BJ (cell line): ENCODE results near the gene FAM200B. TPM values are rescaled to one million over a fixed set of nuclear protein-coding genes. Genes with fewer than 3 reads are reported as not detected.

Experiments used
- CTCF ChIA-PET: fragments of 350-600 bp; formaldehyde crosslinking; extraction: SDS; loops from one replicate; lab custom pipeline; 2021; ENCODE audit warnings: antibody characterized with exemption, inconsistent platforms; lab: Yijun Ruan, JAX
- POLR2A ChIA-PET: fragments of 300-600 bp; sonication (Branson Sonifier 250); formaldehyde crosslinking; extraction: SDS; loops from one replicate; lab custom pipeline; 2021; ENCODE audit warnings: antibody characterized with exemption; lab: Charles Lee
- DNase-seq: peaks from one replicate; pipeline ENCODE4 v3.0.0-alpha.2; 2011; ENCODE audit warnings: low read depth
- H3K27me3 ChIP-seq: 2 replicates; pipeline ENCODE4 v1.6.0; 2011; ENCODE audit warnings: low read length; ENCODE audit not compliant: control insufficient read depth, insufficient read depth
- H3K36me3 ChIP-seq: 2 replicates; pipeline ENCODE4 v1.5.1; 2011; ENCODE audit warnings: low read length; ENCODE audit not compliant: control insufficient read depth, insufficient read depth
- H3K4me3 ChIP-seq: 2 replicates; pipeline ENCODE4 v1.5.1; 2011; ENCODE audit warnings: low read depth, mild to moderate bottlenecking, control low read depth, low read length
- polyA plus RNA-seq: library from polyadenylated mRNA; depleted of rRNA; stranded (reverse); fragments of >200 nt; gene quantifications from 2 replicates; pipeline ENCODE4 v1.2.3, GENCODE V29; 2011
- TF ChIP-seq, protein P1 (sequence below): IDR thresholded peaks from 2 replicates; pipeline ENCODE4 v1.5.1; 2011; ENCODE audit warnings: low read depth, mild to moderate bottlenecking, control low read depth, inconsistent platforms, low read length, moderate library complexity; ENCODE audit not compliant: insufficient read depth

The FAM200B gene
- polyA plus RNA-seq, 1 experiment = 19.5 TPM

DNA sequence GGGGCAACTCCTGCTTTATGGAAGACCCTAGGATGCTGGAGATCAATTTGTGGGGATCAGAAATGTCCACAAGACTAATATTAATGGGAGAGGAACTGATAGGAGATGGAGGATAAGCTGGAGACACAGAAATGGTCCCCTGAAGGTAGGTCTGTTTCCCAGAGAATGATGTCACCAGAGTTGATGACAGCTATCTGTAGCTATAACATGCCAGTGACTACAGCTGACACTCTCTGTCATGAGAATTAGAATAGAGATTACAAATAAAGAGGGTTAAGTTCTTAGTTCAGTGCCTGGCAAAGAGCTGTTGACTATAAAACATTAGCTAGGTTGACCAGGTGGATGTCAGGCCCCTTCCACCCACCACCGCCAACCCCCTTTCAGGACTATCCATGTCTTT, 30.6 kb downstream of the FAM200B start:
- TF ChIP-seq, protein P1, sequence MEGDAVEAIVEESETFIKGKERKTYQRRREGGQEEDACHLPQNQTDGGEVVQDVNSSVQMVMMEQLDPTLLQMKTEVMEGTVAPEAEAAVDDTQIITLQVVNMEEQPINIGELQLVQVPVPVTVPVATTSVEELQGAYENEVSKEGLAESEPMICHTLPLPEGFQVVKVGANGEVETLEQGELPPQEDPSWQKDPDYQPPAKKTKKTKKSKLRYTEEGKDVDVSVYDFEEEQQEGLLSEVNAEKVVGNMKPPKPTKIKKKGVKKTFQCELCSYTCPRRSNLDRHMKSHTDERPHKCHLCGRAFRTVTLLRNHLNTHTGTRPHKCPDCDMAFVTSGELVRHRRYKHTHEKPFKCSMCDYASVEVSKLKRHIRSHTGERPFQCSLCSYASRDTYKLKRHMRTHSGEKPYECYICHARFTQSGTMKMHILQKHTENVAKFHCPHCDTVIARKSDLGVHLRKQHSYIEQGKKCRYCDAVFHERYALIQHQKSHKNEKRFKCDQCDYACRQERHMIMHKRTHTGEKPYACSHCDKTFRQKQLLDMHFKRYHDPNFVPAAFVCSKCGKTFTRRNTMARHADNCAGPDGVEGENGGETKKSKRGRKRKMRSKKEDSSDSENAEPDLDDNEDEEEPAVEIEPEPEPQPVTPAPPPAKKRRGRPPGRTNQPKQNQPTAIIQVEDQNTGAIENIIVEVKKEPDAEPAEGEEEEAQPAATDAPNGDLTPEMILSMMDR = no peak
- POLR2A ChIA-PET = no interaction called here
- DNase-seq = no peak
- H3K36me3 ChIP-seq = no peaks in the 10 kb centered on the region
- CTCF ChIA-PET = no interaction called here
- H3K4me3 ChIP-seq = no peak overlapping the region
- H3K27me3 ChIP-seq = no peaks in the 10 kb centered on the region

DNA sequence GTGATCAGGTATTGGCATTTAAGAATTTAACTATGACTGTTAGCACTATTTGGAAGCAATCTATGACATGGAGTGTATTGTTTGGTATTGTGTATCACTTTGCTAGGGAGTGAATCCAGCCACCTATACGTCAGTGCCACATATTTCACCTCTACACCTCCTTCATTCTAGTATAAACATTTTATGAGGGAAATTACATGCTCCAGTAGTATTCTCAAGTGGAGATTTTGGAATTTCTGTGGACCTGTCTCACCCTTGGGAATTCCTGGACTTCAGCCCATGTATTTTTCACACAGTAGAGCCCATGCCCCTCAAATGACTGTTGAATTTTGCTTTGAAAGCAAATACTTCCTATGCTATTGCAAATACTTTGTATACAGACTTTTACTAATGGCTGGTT, 32.5 kb downstream of the FAM200B start:
- TF ChIP-seq, protein P1 = no peak
- H3K27me3 ChIP-seq = no peaks in the 10 kb centered on the region
- ChIA-PET POLR2A (no interaction called here), CTCF (no interaction called here)
- H3K36me3 ChIP-seq = no peaks in the 10 kb centered on the region
- no peak overlapping the region for H3K4me3 ChIP-seq
- no peak for DNase-seq

DNA sequence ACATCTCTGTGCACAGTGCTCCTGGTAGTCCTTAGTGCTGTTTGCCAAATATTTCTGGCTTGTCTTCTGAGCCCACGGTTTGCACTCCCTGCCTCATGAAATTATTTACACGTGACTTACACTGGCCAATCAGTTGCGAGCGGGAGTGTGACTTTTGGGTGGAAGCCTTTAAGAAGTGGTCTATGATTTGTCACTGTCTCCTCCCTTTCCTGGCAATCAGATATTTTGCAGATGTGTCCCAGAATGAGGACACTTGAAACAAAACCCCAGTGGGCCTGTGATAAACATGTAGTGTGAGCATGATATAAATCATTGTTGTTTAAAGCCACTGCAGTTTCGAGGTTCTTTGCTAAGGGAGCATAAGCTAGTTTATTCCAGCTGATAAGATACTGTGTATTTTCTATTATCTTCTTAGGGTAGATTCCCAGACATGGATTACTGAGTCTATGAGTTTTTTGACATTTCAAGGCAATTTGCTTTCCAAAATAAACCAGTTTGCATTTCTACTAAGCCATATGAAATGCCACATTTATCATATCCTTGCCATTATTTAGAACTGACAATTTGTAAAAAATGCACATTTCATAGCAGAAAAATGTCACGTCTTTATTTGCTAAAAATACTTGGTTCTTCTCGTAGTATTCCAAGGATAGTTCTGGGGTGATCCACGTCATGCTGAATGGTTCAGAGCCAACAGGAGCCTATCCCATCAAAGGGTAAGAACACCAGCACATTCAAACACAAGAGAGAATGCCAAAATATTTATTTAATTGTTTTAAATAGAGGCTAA, 33.2 kb downstream of the FAM200B start:
- no peaks in the 10 kb centered on the region for H3K27me3 ChIP-seq
- POLR2A ChIA-PET = no interaction called here
- no peaks in the 10 kb centered on the region for H3K36me3 ChIP-seq
- TF ChIP-seq, protein P1 = no peak
- no peak for DNase-seq
- CTCF ChIA-PET = no interaction called here
- no peak overlapping the region for H3K4me3 ChIP-seq

DNA sequence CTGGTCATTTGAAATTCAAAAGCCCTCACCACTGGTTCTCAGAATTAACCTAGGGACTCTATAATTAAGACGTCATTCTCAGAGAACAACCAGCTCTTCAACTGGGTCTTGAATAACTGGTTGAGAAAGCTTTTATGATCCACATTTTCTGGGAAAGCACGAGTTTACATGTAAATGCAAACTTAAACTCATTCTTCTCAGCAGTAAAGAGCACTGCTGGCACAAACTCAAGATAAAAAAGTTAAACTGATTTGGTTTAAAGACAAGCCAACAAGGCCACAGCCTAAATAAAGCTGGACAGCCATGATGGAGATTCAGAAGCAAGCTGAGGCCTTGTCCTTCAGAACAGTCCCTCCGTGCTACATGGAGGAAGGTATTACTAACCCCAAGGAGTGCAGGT, 34.5 kb downstream of the FAM200B start:
- POLR2A ChIA-PET = interaction anchor here (0.6 kb wide), 1 partner anchor 20 kb away, joined by 4 read pairs; no protein-coding TSS in a partner anchor
- TF ChIP-seq, protein P1 = no peak
- no peak for DNase-seq
- CTCF ChIA-PET = interaction anchor here (0.6 kb wide), 1 partner anchor 399 kb away, joined by 3 read pairs; no protein-coding TSS in a partner anchor
- no peaks in the 10 kb centered on the region for H3K36me3 ChIP-seq
- no peak overlapping the region for H3K4me3 ChIP-seq
- no peaks in the 10 kb centered on the region for H3K27me3 ChIP-seq

DNA sequence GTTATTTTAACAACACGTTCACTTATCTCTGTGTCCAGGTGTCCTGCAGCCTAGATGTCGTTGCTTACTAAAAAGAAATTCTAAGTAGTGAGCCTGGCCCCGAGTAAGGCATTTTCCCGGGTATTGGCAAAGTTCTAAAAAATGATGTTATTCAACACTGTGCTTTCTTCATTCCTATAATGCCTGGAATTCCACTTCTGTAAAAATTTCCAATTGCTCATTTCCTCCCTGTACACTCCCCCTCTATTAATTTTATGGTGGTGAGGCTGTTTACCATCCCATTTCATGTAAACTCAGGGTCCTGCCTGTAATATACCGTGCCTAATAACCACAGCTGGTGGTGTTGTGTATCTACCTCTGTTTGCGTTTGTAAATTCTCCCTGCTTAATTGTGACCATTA, 35.5 kb downstream of the FAM200B start:
- TF ChIP-seq, protein P1 = no peak
- Histone ChIP-seq H3K4me3 (no peak overlapping the region), H3K27me3 (no peaks in the 10 kb centered on the region), H3K36me3 (no peaks in the 10 kb centered on the region)
- ChIA-PET CTCF (interaction anchor here (1.4 to 2.3 kb wide), 2 partner anchors 9 to 239 kb away, joined by 3 to 6 read pairs; no protein-coding TSS in a partner anchor), POLR2A (no interaction called here)
- peak; percentile 60 for DNase-seq
